GM23338 (cell line): ENCODE results near the gene SLC29A1.

Experiments used
- EZH2 ChIP-seq: fragments of 200-600 bp; sonication (generic); IDR thresholded peaks from one replicate; pipeline ENCODE4 v1.8.0; 2017; ENCODE audit warnings: antibody characterized with exemption, mild to moderate bottlenecking, low read depth; ENCODE audit not compliant: unreplicated experiment
- EZH2phosphoT487 ChIP-seq: fragments of 200-600 bp; sonication (generic); IDR thresholded peaks from one replicate; pipeline ENCODE4 v1.8.1; 2018; ENCODE audit warnings: antibody characterized with exemption; ENCODE audit not compliant: unreplicated experiment
- JUNB ChIP-seq: IDR thresholded peaks from one replicate; pipeline ENCODE4 v1.6.1; 2016; ENCODE audit warnings: antibody characterized with exemption; ENCODE audit not compliant: unreplicated experiment
- POLR2AphosphoS5 ChIP-seq: IDR thresholded peaks from 2 replicates; pipeline ENCODE4 v1.6.1; 2016; ENCODE audit warnings: antibody characterized with exemption, low read depth
- TF ChIP-seq, protein P1 (sequence below), 2 experiments: fragments of 200-600 bp in 1 of 2; sonication (generic) in 1 of 2; conservative IDR thresholded peaks; 2 replicates each; pipeline versions ENCODE4 v1.5.1 to v1.6.1; 2016 to 2017; ENCODE audit warnings: antibody characterized with exemption in 2 of 2, low read depth in 2 of 2, mild to moderate bottlenecking in 2 of 2, moderate library complexity in 1 of 2

DNA sequence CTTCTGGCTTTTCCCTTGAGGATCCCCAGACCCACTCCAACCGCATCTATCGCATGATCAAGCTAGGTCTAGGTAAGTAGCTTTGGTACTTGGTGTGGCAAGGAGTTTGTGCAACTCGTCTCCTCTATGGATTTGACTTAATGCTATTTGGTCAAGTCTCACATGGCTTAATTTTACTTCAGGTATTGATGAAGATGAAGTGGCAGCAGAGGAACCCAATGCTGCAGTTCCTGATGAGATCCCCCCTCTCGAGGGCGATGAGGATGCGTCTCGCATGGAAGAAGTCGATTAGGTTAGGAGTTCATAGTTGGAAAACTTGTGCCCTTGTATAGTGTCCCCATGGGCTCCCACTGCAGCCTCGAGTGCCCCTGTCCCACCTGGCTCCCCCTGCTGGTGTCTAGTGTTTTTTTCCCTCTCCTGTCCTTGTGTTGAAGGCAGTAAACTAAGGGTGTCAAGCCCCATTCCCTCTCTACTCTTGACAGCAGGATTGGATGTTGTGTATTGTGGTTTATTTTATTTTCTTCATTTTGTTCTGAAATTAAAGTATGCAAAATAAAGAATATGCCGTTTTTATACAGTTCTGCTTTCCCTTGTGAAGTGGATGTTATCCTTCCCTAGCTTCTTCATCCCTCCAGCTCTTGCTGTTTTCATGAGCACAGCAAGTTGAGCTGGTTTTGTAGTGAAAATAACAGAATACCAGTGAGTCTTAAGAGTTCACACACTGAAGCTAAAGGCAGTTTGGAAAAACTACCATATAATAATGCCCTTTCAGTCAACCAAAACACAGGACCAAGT lies 30.1 kb downstream of the SLC29A1 start:
- TF ChIP-seq EZH2 (no peak), POLR2AphosphoS5 (peak; percentile 1; the same call in 1 of the 2 replicates), JUNB (no peak), EZH2phosphoT487 (no peak)
- TF ChIP-seq, protein P1, sequence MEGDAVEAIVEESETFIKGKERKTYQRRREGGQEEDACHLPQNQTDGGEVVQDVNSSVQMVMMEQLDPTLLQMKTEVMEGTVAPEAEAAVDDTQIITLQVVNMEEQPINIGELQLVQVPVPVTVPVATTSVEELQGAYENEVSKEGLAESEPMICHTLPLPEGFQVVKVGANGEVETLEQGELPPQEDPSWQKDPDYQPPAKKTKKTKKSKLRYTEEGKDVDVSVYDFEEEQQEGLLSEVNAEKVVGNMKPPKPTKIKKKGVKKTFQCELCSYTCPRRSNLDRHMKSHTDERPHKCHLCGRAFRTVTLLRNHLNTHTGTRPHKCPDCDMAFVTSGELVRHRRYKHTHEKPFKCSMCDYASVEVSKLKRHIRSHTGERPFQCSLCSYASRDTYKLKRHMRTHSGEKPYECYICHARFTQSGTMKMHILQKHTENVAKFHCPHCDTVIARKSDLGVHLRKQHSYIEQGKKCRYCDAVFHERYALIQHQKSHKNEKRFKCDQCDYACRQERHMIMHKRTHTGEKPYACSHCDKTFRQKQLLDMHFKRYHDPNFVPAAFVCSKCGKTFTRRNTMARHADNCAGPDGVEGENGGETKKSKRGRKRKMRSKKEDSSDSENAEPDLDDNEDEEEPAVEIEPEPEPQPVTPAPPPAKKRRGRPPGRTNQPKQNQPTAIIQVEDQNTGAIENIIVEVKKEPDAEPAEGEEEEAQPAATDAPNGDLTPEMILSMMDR (conservative IDR thresholded peaks at IDR 0.05; ENCODE audit: low read depth in 2 of 2), result peak; percentile 66 to 72
